PC-9 (cell line): ENCODE results near the gene PIK3R5. TPM values are rescaled to one million over a fixed set of nuclear protein-coding genes. Genes with fewer than 3 reads are reported as not detected.

ENCODE experiments used
- BruUV-seq: library from RNA; stranded (reverse); fragments of 400-500 nt; replicated peaks from 2 replicates; lab custom pipeline; 2021; lab: Mats Ljungman, UMichigan
- CTCF ChIA-PET: fragments of 300-600 bp; sonication (Branson Sonifier 250); formaldehyde crosslinking; loops from one replicate; lab custom pipeline; 2022; ENCODE audit warnings: antibody characterized with exemption; lab: Charles Lee
- POLR2A ChIA-PET: fragments of 300-600 bp; sonication (Branson Sonifier 250); formaldehyde crosslinking; loops from one replicate; lab custom pipeline; 2022; ENCODE audit warnings: antibody characterized with exemption; ENCODE audit not compliant: unreplicated experiment; lab: Charles Lee
- DNase-seq, 2 experiments: peaks; one replicate each; pipeline versions ENCODE4 v3.0.0 to v3.0.0-alpha.2; 2015 to 2022; ENCODE audit warnings: mixed read lengths in 1 of 2
- H2AFZ ChIP-seq: fragments of 200-600 bp; sonication (generic); 2 replicates; pipeline ENCODE4 v1.8.1; 2017; ENCODE audit warnings: antibody characterized with exemption
- H3F3A ChIP-seq: fragments of 200-600 bp; sonication (generic); 2 replicates; pipeline ENCODE4 v1.8.1; 2017; ENCODE audit warnings: antibody characterized with exemption, mild to moderate bottlenecking, low read depth; ENCODE audit not compliant: insufficient read depth
- H3K27ac ChIP-seq: fragments of 200-600 bp; sonication (generic); 2 replicates; pipeline ENCODE4 v1.6.1; 2016; ENCODE audit warnings: mixed run types
- H3K27me3 ChIP-seq: fragments of 200-600 bp; sonication (generic); 2 replicates; pipeline ENCODE4 v1.6.1; 2016; ENCODE audit warnings: low read depth, mixed run types; ENCODE audit not compliant: insufficient read depth
- H3K36me3 ChIP-seq: fragments of 200-600 bp; sonication (generic); 2 replicates; pipeline ENCODE4 v1.6.1; 2016; ENCODE audit warnings: low read depth, mixed run types
- H3K4me1 ChIP-seq: fragments of 200-600 bp; sonication (generic); replicated peaks from 2 replicates; pipeline ENCODE4 v1.6.1; 2016; ENCODE audit warnings: mixed run types; ENCODE audit not compliant: insufficient read depth
- H3K4me2 ChIP-seq: fragments of 200-600 bp; sonication (generic); 2 replicates; pipeline ENCODE4 v1.6.1; 2017; ENCODE audit warnings: mixed run types
- H3K4me3 ChIP-seq: fragments of 200-600 bp; sonication (generic); 2 replicates; pipeline ENCODE4 v1.6.1; 2016; ENCODE audit warnings: mixed run types
- H3K79me2 ChIP-seq: fragments of 200-600 bp; sonication (generic); 2 replicates; pipeline ENCODE4 v1.6.1; 2017; ENCODE audit warnings: low read depth, mixed run types
- H3K9me2 ChIP-seq: fragments of 200-600 bp; sonication (generic); 2 replicates; pipeline ENCODE4 v1.8.1; 2017; ENCODE audit warnings: mild to moderate bottlenecking; ENCODE audit not compliant: insufficient read depth
- H3K9me3 ChIP-seq: fragments of 200-600 bp; sonication (generic); 2 replicates; pipeline ENCODE4 v1.8.1; 2016; ENCODE audit warnings: low read depth; ENCODE audit not compliant: insufficient read depth
- H4K20me1 ChIP-seq: fragments of 200-600 bp; sonication (generic); 2 replicates; pipeline ENCODE4 v1.8.1; 2017; ENCODE audit not compliant: insufficient read depth
- EZH2 ChIP-seq: fragments of 200-600 bp; sonication (generic); IDR thresholded peaks from 2 replicates; pipeline ENCODE4 v1.8.0; 2017; ENCODE audit warnings: antibody characterized with exemption, low read depth
- intact Hi-C: fragments of 100-400 bp; cut with micrococcal nuclease; formaldehyde crosslinking; loops from one replicate; pipeline ENCODE4 v1.10.0; 2022; ENCODE audit not compliant: unreplicated experiment
- total RNA-seq: library from RNA; stranded (reverse); gene quantifications from 2 replicates; pipeline ENCODE4 v1.2.3, GENCODE V29; 2021
- TF ChIP-seq, protein P1 (sequence below): fragments of 200-600 bp; sonication (generic); conservative IDR thresholded peaks from 2 replicates; pipeline ENCODE4 v1.6.1; 2017; ENCODE audit warnings: mixed run types, antibody characterized with exemption, mild to moderate bottlenecking, moderate library complexity

The PIK3R5 gene
- total RNA-seq, 1 experiment from 2014 or later, result not detected

DNA sequence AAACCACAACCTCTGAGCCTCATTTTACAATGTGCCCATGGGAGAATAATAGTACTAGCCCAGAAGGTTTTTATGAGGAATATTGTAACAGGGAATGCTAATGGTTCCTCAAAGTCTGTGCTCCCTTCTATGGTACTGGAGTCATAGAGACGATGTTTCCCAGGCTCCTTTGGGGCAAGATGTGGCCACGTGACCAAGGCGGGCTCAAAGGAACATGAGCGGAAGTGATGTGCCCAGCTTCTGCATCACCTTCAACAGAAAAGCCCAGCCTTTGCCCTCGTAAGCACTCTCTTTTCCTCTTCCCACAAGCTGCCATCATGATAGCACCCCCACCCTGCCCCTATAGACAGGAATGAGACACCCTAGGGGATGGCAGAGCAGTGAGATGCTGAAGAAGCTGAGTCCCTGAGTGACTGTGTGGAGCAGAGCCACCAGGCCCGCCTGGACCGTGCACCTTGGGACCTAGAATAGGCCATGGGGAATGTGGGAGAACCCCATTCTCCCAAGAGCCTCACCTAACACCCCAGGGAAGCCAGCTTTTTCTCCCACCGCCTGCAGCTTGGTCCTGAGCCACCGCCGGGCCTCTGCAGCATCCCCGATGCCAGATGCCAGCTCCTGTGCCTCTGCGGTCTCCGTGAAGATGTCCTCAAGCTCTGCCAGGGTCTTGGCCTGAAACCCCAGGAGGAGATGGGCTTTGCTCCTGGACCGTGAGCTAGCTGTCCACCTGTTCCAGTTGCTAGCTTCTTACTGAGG, 75.9 kb downstream of the PIK3R5 start:
- Histone ChIP-seq H3K4me1 (no peaks in the 10 kb centered on the region), H4K20me1 (no peaks in the 10 kb centered on the region), H3K9me2 (no peaks in the 10 kb centered on the region), H3K27me3 (peaks cover 9% of the 10 kb centered on the region; the same call in 1 of the 2 replicates), H3K9me3 (no peaks in the 10 kb centered on the region), H3F3A (no peaks in the 10 kb centered on the region), H3K4me2 (no peak overlapping the region), H3K4me3 (no peak overlapping the region), H3K36me3 (no peaks in the 10 kb centered on the region), H3K27ac (no peak overlapping the region), H2AFZ (no peak overlapping the region), H3K79me2 (no peaks in the 10 kb centered on the region)
- intact Hi-C loops, result loop anchor here (2.0 to 5.0 kb wide), 2 partner anchors 288 to 639 kb away; no protein-coding TSS in a partner anchor
- ChIA-PET POLR2A (no interaction called here), CTCF (interaction anchor here (0.5 to 0.6 kb wide), 2 partner anchors 633 to 684 kb away, joined by 3 to 5 read pairs; no protein-coding TSS in a partner anchor)
- BruUV-seq, result no TSS peak
- no peak for TF ChIP-seq EZH2
- TF ChIP-seq, protein P1, sequence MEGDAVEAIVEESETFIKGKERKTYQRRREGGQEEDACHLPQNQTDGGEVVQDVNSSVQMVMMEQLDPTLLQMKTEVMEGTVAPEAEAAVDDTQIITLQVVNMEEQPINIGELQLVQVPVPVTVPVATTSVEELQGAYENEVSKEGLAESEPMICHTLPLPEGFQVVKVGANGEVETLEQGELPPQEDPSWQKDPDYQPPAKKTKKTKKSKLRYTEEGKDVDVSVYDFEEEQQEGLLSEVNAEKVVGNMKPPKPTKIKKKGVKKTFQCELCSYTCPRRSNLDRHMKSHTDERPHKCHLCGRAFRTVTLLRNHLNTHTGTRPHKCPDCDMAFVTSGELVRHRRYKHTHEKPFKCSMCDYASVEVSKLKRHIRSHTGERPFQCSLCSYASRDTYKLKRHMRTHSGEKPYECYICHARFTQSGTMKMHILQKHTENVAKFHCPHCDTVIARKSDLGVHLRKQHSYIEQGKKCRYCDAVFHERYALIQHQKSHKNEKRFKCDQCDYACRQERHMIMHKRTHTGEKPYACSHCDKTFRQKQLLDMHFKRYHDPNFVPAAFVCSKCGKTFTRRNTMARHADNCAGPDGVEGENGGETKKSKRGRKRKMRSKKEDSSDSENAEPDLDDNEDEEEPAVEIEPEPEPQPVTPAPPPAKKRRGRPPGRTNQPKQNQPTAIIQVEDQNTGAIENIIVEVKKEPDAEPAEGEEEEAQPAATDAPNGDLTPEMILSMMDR, result no peak
- DNase-seq, result no peak

DNA sequence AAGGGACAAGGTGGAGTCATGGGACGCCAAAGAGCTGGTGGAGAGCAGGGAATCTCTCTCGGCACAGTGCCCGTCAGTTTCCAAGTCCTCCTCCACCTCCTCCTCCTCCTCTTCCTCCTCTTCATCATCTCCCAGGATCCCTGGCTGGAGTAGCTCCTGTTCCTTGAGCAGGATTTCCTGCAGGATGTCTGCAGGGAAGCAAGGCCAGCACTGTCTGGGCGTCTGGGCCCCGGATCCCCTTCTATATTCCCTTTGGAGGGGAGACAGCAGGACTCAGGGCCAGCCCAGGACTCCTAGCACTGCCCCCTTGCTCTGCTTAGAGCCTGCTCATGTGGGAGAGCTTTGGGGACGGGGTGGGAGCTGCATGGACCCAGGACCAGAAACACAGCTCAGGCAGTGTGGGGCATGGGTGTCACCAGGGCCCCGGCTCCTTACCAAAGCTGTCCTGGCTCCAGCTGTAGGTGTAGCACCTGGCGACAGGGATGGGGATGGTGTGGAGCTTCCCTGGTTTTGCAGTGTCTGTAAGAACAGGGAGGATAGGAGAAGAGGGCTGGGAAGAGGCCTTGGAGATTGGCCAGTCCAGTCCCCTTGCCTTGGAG, 76.7 kb downstream of the PIK3R5 start:
- H3K79me2 ChIP-seq, result no peaks in the 10 kb centered on the region
- H3K9me2 ChIP-seq, result no peaks in the 10 kb centered on the region
- H3K27ac ChIP-seq, result no peak overlapping the region
- no peak overlapping the region for H3K4me2 ChIP-seq
- no peak overlapping the region for H2AFZ ChIP-seq
- no TSS peak for BruUV-seq
- no peaks in the 10 kb centered on the region for H3F3A ChIP-seq
- H3K27me3 ChIP-seq, result peaks cover 9% of the 10 kb centered on the region; the same call in 1 of the 2 replicates
- H4K20me1 ChIP-seq, result no peaks in the 10 kb centered on the region
- H3K36me3 ChIP-seq, result no peaks in the 10 kb centered on the region
- TF ChIP-seq EZH2, result no peak
- TF ChIP-seq, protein P1, result no peak
- no peak for DNase-seq
- intact Hi-C loops, result loop anchor here (1.0 to 5.0 kb wide), 3 partner anchors 288 to 640 kb away; no protein-coding TSS in a partner anchor
- H3K4me3 ChIP-seq, result no peak overlapping the region
- POLR2A ChIA-PET, result interaction anchor here (0.7 kb wide), 1 partner anchor 798 kb away, joined by 4 read pairs; no protein-coding TSS in a partner anchor
- H3K4me1 ChIP-seq, result no peaks in the 10 kb centered on the region
- no peaks in the 10 kb centered on the region for H3K9me3 ChIP-seq
- CTCF ChIA-PET, result interaction anchor here (0.5 to 1.0 kb wide), 4 partner anchors 564 to 725 kb away, joined by 3 to 11 read pairs (median 4); no protein-coding TSS in a partner anchor

- Histone ChIP-seq H3F3A (no peaks in the 10 kb centered on the region), H4K20me1 (no peaks in the 10 kb centered on the region), H3K4me2 (no peak overlapping the region), H2AFZ (no peak overlapping the region), H3K27ac (no peak overlapping the region), H3K4me3 (no peak overlapping the region), H3K36me3 (no peaks in the 10 kb centered on the region), H3K9me3 (no peaks in the 10 kb centered on the region), H3K4me1 (no peaks in the 10 kb centered on the region), H3K27me3 (peaks cover 15% of the 10 kb centered on the region; the same call in 1 of the 2 replicates), H3K9me2 (no peaks in the 10 kb centered on the region), H3K79me2 (no peaks in the 10 kb centered on the region)
- peak in 1 of 2 experiments; percentile 58 for DNase-seq
- CTCF ChIA-PET, result interaction anchor here (0.5 to 1.0 kb wide), 4 partner anchors 545 to 632 kb away, joined by 3 to 5 read pairs (median 4); no protein-coding TSS in a partner anchor
- BruUV-seq, result no TSS peak
- POLR2A ChIA-PET, result no interaction called here
- TF ChIP-seq EZH2, result no peak
- TF ChIP-seq, protein P1, result no peak
- intact Hi-C loops, result loop anchor here (1.0 to 5.0 kb wide), 3 partner anchors 289 to 641 kb away; no protein-coding TSS in a partner anchor
These were observed 77.4 kb downstream of the PIK3R5 start for GRCh38 chr17:8887834-8888703.
